Measurements from ENCODE around the gene TRPM3. TPM values are rescaled to one million over a fixed set of nuclear protein-coding genes. Genes with fewer than 3 reads are reported as not detected.

Gene TRPM3
- not detected for total RNA-seq (2021; ENCODE audit: unreplicated experiment)
- polyA plus RNA-seq (2012; ENCODE audit: insufficient read length) = not detected
- Bru-seq, nascent RNA = percentile 3 among the genes with signal in this experiment
- BruChase-seq, experiment 1, labeled RNA remaining after a 2-hour chase = percentile 5 among the genes with signal in this experiment
- percentile 6 among the genes with signal in this experiment for BruChase-seq, experiment 2, labeled RNA remaining after a 6-hour chase
- long read RNA-seq = 0 reads

DNA sequence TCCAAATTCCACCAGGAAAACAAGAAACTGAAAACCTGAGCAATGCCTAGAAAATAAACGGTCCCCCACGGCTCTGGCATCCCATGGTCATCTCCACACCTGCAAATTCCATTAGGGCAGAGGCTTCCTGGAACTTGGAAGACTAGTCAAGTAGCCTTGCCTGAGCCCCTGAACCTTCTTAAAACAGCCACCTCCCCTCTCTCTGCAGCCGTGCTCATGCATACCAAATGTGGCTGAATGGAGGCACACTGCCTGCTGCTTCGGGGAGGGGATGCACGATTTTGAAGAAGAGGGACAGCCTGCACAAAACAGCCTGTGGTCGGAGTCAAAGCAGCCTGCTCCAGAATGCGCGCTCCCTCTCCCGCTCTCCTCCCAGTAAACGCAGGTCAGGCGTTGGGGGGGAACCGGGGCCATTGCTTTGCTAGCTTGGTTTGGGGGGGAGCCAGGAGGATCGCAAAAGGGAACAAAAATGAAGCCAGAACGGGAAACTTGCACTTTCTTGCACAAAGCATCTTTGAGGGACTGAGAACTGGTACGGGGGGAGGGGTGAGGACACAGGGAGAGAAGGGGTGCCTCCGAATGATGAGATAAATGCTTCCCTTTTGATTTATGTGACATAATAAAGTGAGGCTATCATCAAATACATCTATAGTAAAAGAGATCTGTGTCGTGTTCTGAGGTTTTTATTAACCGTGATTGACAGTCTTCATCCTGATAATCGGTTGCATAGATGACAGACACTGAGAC, at the start of gene TRPM3:
TRPM3 (minus strand) TSS at position 347 of the 747 bp plus-strand sequence; CDS start at position 80, 267 bp downstream.
- no peak within 1 kb of the TSS for H3K27ac ChIP-seq (ENCODE audit: low read length)
- ATAC-seq = no peak
- H3K27me3 ChIP-seq (ENCODE audit: control insufficient read depth, insufficient read depth, low read length) = no peaks in the 10 kb centered on the region
- no peaks in the 10 kb centered on the region for H3K9me3 ChIP-seq (ENCODE audit: control insufficient read depth, insufficient read depth, low read depth, low read length)
- no peak for DNase-seq (ENCODE audit: low read depth, low spot score)
- TF ChIP-seq POLR2AphosphoS5 (IDR thresholded peaks at IDR 0.05; ENCODE audit: low read depth, low read length) (no peak), REST (IDR thresholded peaks at IDR 0.05; ENCODE audit: insufficient read depth in 1 of 2, low read depth in 2 of 2, low read length in 1 of 2) (no peak), TCF7L2 (IDR thresholded peaks at IDR 0.05; ENCODE audit: low read depth, low read length) (no peak), SIN3A (IDR thresholded peaks at IDR 0.05; ENCODE audit: borderline replicate concordance, insufficient read depth, low read depth, low read length) (no peak)
- TF ChIP-seq, protein P1, sequence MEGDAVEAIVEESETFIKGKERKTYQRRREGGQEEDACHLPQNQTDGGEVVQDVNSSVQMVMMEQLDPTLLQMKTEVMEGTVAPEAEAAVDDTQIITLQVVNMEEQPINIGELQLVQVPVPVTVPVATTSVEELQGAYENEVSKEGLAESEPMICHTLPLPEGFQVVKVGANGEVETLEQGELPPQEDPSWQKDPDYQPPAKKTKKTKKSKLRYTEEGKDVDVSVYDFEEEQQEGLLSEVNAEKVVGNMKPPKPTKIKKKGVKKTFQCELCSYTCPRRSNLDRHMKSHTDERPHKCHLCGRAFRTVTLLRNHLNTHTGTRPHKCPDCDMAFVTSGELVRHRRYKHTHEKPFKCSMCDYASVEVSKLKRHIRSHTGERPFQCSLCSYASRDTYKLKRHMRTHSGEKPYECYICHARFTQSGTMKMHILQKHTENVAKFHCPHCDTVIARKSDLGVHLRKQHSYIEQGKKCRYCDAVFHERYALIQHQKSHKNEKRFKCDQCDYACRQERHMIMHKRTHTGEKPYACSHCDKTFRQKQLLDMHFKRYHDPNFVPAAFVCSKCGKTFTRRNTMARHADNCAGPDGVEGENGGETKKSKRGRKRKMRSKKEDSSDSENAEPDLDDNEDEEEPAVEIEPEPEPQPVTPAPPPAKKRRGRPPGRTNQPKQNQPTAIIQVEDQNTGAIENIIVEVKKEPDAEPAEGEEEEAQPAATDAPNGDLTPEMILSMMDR (IDR thresholded peaks at IDR 0.05) = no peak
- in situ Hi-C loops (cut with HindIII; ENCODE audit: low pct_unique_long_range_greater_than_20kb, low sequenced_read_pairs) = no loop called here
- intact Hi-C loops (cut with micrococcal nuclease; ENCODE audit: unreplicated experiment) = no loop called here
- H3K4me3 ChIP-seq (ENCODE audit: low read depth in 2 of 2, low read length in 2 of 2) = no peak within 1 kb of the TSS
- BruUV-seq (replicated peaks) = no TSS peak
- POLR2A ChIA-PET = no interaction called here
- CTCF ChIA-PET = no interaction called here
- H3K4me1 ChIP-seq (ENCODE audit: control insufficient read depth, insufficient read depth, low read length) = no peaks in the 10 kb centered on the region
- no peaks in the 10 kb centered on the region for H3K36me3 ChIP-seq (ENCODE audit: control insufficient read depth, insufficient read depth, low read length)

GRCh38 chr9:71168418-71168817, 47.0 kb upstream of the TRPM3 start:
- in situ Hi-C loops (cut with HindIII; ENCODE audit: low pct_unique_long_range_greater_than_20kb, low sequenced_read_pairs) = no loop called here

More at GRCh38 chr9:71168418-71168817, 47.0 kb upstream of the TRPM3 start:
- ATAC-seq (no peak), DNase-seq (ENCODE audit: low read depth, low spot score) (no peak)
- POLR2A ChIA-PET = no interaction called here
- TF ChIP-seq, protein P1 (IDR thresholded peaks at IDR 0.05) = no peak
- TF ChIP-seq POLR2AphosphoS5 (IDR thresholded peaks at IDR 0.05; ENCODE audit: low read depth, low read length) (no peak), SIN3A (IDR thresholded peaks at IDR 0.05; ENCODE audit: borderline replicate concordance, insufficient read depth, low read depth, low read length) (no peak), REST (IDR thresholded peaks at IDR 0.05; ENCODE audit: insufficient read depth in 1 of 2, low read depth in 2 of 2, low read length in 1 of 2) (no peak), TCF7L2 (IDR thresholded peaks at IDR 0.05; ENCODE audit: low read depth, low read length) (no peak)
- CTCF ChIA-PET = no interaction called here
- no peak overlapping the region for H3K4me3 ChIP-seq (ENCODE audit: low read depth in 2 of 2, low read length in 2 of 2)
- no peaks in the 10 kb centered on the region for H3K27me3 ChIP-seq (ENCODE audit: control insufficient read depth, insufficient read depth, low read length)
- H3K36me3 ChIP-seq (ENCODE audit: control insufficient read depth, insufficient read depth, low read length) = no peaks in the 10 kb centered on the region
- intact Hi-C loops (cut with micrococcal nuclease; ENCODE audit: unreplicated experiment) = no loop called here
- H3K9me3 ChIP-seq (ENCODE audit: control insufficient read depth, insufficient read depth, low read depth, low read length) = no peaks in the 10 kb centered on the region
- BruUV-seq (replicated peaks) = no TSS peak
- no peak overlapping the region for H3K27ac ChIP-seq (ENCODE audit: low read length)
- no peaks in the 10 kb centered on the region for H3K4me1 ChIP-seq (ENCODE audit: control insufficient read depth, insufficient read depth, low read length)

Data from Panc1 (cell line).